MCF 10A (cell line): ENCODE data around the gene PTPRN2. TPM values are rescaled to one million over a fixed set of nuclear protein-coding genes. Genes with fewer than 3 reads are reported as not detected.
"Not testable (repeated sequence)": the region's sequence is repeated elsewhere in the genome, so short reads cannot be mapped to it uniquely, and the experiment has no call there.

Experiments used
- BruUV-seq: library from RNA; stranded (reverse); fragments of 400-500 nt; replicated peaks from 2 replicates; lab custom pipeline; 2021; lab: Mats Ljungman, UMichigan
- CTCF ChIA-PET: fragments of 300-600 bp; sonication (Branson Sonifier 250); formaldehyde crosslinking; extraction: SDS; loops from one replicate; lab custom pipeline; 2021; ENCODE audit warnings: antibody characterized with exemption, inconsistent platforms; lab: Yijun Ruan, JAX
- POLR2A ChIA-PET: fragments of 300-600, 350-650 bp; sonication (Branson Sonifier 250); formaldehyde crosslinking; extraction: SDS; loops from one replicate; lab custom pipeline; 2020; ENCODE audit warnings: antibody characterized with exemption, inconsistent platforms; lab: Yijun Ruan, JAX
- DNase-seq: peaks from one replicate; pipeline ENCODE4 v3.0.0-alpha.2; 2018; ENCODE audit not compliant: unreplicated experiment
- H3K27ac Mint-ChIP-seq: one replicate; pipeline ENCODE4 v1.8.0; 2022; ENCODE audit warnings: mild to moderate bottlenecking, low read depth, mixed read lengths; ENCODE audit not compliant: unreplicated experiment
- H3K27me3 Mint-ChIP-seq: one replicate; pipeline ENCODE4 v1.8.0; 2022; ENCODE audit warnings: mixed read lengths; ENCODE audit not compliant: insufficient read depth, unreplicated experiment
- H3K36me3 Mint-ChIP-seq: one replicate; pipeline ENCODE4 v1.8.0; 2022; ENCODE audit warnings: mild to moderate bottlenecking, moderate library complexity, mixed read lengths; ENCODE audit not compliant: insufficient read depth, unreplicated experiment
- H3K4me1 Mint-ChIP-seq: one replicate; pipeline ENCODE4 v1.8.0; 2022; ENCODE audit warnings: mixed read lengths; ENCODE audit not compliant: insufficient read depth, unreplicated experiment
- H3K4me3 Mint-ChIP-seq: one replicate; pipeline ENCODE4 v1.8.0; 2022; ENCODE audit warnings: mild to moderate bottlenecking, moderate library complexity, mixed read lengths; ENCODE audit not compliant: unreplicated experiment
- H3K9me3 Mint-ChIP-seq: one replicate; pipeline ENCODE4 v1.8.0; 2022; ENCODE audit warnings: mixed read lengths; ENCODE audit not compliant: unreplicated experiment
- CTCF ChIP-seq: fragments of 200-600 bp; IDR thresholded peaks from one replicate; pipeline ENCODE4 v1.8.0; 2022; ENCODE audit warnings: antibody characterized with exemption, mild to moderate bottlenecking; ENCODE audit not compliant: unreplicated experiment
- intact Hi-C: fragments of 100-400 bp; cut with micrococcal nuclease; formaldehyde crosslinking; loops from 2 replicates; pipeline ENCODE4 v1.14.1; 2022
- total RNA-seq: library from RNA; stranded (reverse); gene quantifications from 2 replicates; pipeline ENCODE4 v1.2.3, GENCODE V29; 2022

Gene PTPRN2
- total RNA-seq, 1 experiment from 2014 or later, result 4.5 TPM

- no peak for TF ChIP-seq CTCF
- H3K4me1 Mint-ChIP-seq, result no peaks in the 10 kb centered on the region
- no peak overlapping the region for H3K27ac Mint-ChIP-seq
- H3K36me3 Mint-ChIP-seq, result no peaks in the 10 kb centered on the region
- H3K27me3 Mint-ChIP-seq, result no peaks in the 10 kb centered on the region
- ChIA-PET POLR2A (no interaction called here), CTCF (no interaction called here)
- intact Hi-C loops, result no loop called here
- peaks cover 34% of the 10 kb centered on the region for H3K9me3 Mint-ChIP-seq
- no peak for DNase-seq
- no peak overlapping the region for H3K4me3 Mint-ChIP-seq
- no TSS peak for BruUV-seq
Measured at GRCh38 chr7:158035343-158035742, 552.3 kb downstream of the PTPRN2 start.

GRCh38 chr7:158034571-158034970 is 553.1 kb downstream of the PTPRN2 start:
- no peak overlapping the region for H3K4me3 Mint-ChIP-seq
- no peaks in the 10 kb centered on the region for H3K36me3 Mint-ChIP-seq
- BruUV-seq, result no TSS peak
- no peak for DNase-seq
- intact Hi-C loops, result no loop called here
- H3K27ac Mint-ChIP-seq, result no peak overlapping the region
- CTCF ChIA-PET, result no interaction called here
- peaks cover 26% of the 10 kb centered on the region for H3K9me3 Mint-ChIP-seq
- no peaks in the 10 kb centered on the region for H3K27me3 Mint-ChIP-seq
- TF ChIP-seq CTCF, result no peak
- H3K4me1 Mint-ChIP-seq, result no peaks in the 10 kb centered on the region
- POLR2A ChIA-PET, result no interaction called here

GRCh38 chr7:158033925-158034324 is 553.7 kb downstream of the PTPRN2 start:
- DNase-seq, BruUV-seq, POLR2A ChIA-PET, H3K4me1 Mint-ChIP-seq, H3K4me3 Mint-ChIP-seq, intact Hi-C loops, H3K27me3 Mint-ChIP-seq, H3K36me3 Mint-ChIP-seq, H3K27ac Mint-ChIP-seq, CTCF ChIA-PET: not testable (repeated sequence)
- H3K9me3 Mint-ChIP-seq, result peaks cover 23% of the 10 kb centered on the region

- Mint-ChIP-seq H3K27me3 (no peaks in the 10 kb centered on the region), H3K27ac (no peak overlapping the region), H3K9me3 (peaks cover 23% of the 10 kb centered on the region), H3K36me3 (no peaks in the 10 kb centered on the region), H3K4me3 (no peak overlapping the region), H3K4me1 (no peaks in the 10 kb centered on the region)
- POLR2A ChIA-PET, result interaction anchor here (0.5 kb wide), 1 partner anchor 236 kb away, joined by 3 read pairs; no protein-coding TSS in a partner anchor
- BruUV-seq, result no TSS peak
- DNase-seq, result no peak
- intact Hi-C loops, result no loop called here
- CTCF ChIA-PET, result no interaction called here
- no peak for TF ChIP-seq CTCF
Measured at GRCh38 chr7:158033196-158033595, 554.4 kb downstream of the PTPRN2 start.
